AG10803 (cell line): ENCODE data around the gene DDX39A.
A peak's percentile ranks its signal among the peaks of the same experiment; 100 is the strongest.
"Not testable (repeated sequence)": the region's sequence is repeated elsewhere in the genome, so short reads cannot be mapped to it uniquely, and the experiment has no call there.

Experiments used
- DNase-seq: peaks from one replicate; pipeline ENCODE4 v3.0.0; 2010; ENCODE audit warnings: low read depth
- H3K4me3 ChIP-seq: 2 replicates; pipeline ENCODE4 v1.5.1; 2011; ENCODE audit warnings: mild to moderate bottlenecking, low read length, control low read depth
- TF ChIP-seq, protein P1 (sequence below): conservative IDR thresholded peaks from 2 replicates; pipeline ENCODE4 v1.5.1; 2011; ENCODE audit warnings: mild to moderate bottlenecking, low read length, control low read depth, inconsistent platforms

DDX39A gene

DNA sequence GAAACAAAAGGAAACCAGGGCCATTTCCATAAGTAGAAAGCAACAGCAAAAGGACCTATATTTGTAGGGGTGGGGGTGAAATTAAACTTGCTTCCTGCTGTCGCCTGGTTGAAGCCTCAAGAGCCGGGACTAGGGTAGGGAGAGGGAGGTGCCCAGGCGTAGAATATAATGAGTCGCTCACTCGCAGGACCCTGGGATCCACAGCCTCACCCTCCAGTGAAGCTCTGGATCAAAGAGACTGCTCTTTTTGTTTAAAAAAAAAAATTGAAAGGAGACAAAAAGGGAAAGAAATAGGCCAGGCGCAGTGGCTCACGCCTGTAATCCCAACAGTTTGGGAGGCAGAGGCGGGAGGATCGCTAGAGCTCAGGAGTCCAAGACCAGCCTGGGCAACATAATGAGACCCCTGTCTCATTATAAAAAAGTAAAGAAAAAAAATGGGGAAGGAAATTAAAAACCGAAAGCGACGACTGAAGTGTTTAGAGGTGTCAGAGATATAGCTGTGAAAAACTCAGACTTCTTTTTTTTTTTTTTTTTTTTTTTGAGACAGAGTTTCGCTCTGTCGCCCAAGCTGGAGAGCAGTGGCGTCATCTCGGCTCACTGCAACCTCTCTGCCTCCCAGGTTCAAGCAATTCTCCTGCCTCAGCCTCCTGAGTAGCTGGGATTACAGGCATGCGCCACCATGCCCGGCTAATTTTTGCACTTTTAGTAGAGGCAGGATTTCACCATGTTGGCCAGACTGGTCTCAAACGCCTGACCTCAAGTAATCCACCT lies 48.8 kb downstream of the DDX39A start:
- no peak for DNase-seq
- H3K4me3 ChIP-seq, result no peak overlapping the region
- TF ChIP-seq, protein P1, sequence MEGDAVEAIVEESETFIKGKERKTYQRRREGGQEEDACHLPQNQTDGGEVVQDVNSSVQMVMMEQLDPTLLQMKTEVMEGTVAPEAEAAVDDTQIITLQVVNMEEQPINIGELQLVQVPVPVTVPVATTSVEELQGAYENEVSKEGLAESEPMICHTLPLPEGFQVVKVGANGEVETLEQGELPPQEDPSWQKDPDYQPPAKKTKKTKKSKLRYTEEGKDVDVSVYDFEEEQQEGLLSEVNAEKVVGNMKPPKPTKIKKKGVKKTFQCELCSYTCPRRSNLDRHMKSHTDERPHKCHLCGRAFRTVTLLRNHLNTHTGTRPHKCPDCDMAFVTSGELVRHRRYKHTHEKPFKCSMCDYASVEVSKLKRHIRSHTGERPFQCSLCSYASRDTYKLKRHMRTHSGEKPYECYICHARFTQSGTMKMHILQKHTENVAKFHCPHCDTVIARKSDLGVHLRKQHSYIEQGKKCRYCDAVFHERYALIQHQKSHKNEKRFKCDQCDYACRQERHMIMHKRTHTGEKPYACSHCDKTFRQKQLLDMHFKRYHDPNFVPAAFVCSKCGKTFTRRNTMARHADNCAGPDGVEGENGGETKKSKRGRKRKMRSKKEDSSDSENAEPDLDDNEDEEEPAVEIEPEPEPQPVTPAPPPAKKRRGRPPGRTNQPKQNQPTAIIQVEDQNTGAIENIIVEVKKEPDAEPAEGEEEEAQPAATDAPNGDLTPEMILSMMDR, result no peak

DNA sequence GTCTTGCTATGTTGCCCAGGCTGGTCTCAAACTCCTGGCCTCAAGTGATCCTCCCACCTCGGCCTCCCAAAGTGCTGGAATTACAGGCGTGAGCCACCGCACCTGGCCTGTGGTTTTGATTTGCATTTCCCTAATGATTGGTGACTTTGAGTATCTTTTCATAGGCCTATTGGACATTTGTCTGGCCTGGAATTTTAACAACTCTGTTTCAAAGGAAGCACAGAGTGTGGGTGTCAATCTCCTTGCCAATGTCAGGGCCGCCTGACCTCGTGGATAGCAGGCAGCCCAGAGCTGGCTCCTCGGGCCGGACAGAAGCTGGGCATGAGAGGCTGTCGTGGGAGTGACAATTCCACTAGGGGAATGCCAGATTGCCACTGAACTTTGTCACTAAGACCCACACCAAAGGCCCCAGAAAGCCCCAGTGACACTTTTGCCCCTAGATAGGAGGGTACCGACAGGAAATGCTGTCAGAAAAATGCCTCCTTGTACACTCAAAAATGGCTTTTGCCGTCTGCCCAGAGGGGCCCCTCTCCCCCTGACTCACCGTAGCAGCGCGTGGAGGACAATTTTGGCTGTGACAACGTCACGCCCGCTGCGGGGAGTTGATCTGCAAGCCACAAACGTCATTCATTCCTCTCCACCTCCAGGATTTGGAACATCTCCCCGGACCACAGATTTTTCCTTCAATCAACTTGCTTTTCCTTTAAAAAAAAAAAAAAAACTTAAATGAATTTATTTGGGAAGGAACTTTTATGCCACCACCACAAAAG lies 49.6 kb downstream of the DDX39A start:
- DNase-seq, result peak; percentile 67
- TF ChIP-seq, protein P1, result no peak
- H3K4me3 ChIP-seq, result no peak overlapping the region

DNA sequence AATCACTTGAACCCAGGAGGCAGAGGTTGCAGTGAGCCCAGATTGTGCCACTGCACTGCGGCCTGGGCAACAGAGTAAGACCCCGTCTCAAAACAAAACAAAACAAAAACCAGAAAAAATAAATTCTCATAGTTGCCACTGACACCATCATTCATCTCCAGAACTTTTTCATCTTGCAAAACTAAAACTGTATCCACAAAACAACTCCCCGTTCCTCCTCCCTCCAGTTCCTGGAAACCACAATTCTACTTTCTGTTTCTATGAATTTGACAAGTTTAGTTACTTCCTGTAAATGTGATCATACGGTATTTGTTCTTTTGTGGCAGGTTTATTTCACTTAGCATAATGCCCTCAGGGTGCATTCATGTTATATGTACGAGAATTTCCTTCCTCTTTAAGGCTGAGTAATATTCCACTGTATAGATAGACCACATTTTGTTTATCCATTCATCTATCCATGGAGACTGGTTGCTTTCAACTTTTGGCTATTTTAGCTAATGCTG lies 51.1 kb downstream of the DDX39A start:
- no peak overlapping the region for H3K4me3 ChIP-seq
- DNase-seq, result no peak
- TF ChIP-seq, protein P1, result no peak

DNA sequence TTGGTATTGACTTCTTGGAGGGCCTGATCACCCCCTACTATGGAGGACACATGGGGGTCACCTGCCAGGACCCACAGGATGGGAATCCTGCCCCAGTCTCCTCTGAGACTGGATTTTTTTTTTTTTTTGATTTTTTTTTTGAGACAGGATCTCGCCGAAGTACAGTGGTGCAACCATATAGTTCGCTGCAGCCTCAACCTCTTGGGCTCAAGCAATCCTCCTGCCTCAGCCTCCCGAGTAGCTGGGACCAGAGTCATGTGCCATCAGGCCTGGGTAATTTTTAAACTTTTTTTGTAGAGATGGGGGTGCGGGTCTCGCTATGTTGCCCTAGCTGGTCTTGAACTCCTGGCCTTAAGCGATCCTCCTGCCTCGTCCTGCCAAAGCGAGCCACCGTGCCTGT lies 52.1 kb downstream of the DDX39A start:
- DNase-seq, result no peak
- TF ChIP-seq, protein P1, result no peak
- H3K4me3 ChIP-seq, result no peak overlapping the region

DNA sequence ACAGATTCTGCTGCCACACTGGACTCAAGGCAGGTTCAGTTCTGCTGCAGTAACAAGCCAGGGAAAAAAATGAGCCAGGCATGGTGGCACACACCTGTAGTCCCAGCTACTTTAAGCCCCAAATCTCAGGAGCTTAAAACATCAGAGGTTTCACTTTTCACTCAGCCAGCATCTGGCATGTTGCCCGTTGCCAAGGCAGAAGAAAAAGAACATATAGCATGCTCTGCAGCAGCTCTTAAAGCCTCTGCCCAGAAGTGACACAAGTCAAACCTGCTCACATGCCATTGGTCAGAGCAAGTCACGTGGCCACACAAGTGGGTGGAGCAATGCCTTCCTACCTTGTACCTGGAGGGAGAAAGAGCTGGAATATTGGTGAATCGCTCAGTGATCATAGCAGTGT lies 52.6 kb downstream of the DDX39A start:
- H3K4me3 ChIP-seq, result no peak overlapping the region
- peak; percentile 30 for DNase-seq

DNA sequence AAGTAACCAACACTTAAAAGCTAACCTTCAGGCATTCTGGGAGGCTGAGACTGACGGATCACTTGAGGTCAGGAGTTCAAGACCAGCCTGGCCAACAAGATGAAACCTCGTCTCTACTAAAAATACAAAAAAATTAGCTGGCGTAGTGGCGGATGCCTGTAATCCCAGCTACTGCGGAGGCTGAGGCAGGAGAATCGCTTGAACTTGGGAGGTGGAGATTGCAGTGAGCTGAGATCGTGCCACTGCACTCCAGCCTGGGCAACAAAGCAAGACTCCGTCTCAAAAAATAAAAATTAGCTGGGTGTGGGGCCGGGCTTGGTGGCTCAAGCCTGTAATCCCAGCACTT lies 55.1 kb downstream of the DDX39A start:
- DNase-seq, H3K4me3 ChIP-seq: not testable (repeated sequence)

More for the DNA sequence above, 52.6 kb downstream of the DDX39A start:
- TF ChIP-seq, protein P1, result no peak

DNA sequence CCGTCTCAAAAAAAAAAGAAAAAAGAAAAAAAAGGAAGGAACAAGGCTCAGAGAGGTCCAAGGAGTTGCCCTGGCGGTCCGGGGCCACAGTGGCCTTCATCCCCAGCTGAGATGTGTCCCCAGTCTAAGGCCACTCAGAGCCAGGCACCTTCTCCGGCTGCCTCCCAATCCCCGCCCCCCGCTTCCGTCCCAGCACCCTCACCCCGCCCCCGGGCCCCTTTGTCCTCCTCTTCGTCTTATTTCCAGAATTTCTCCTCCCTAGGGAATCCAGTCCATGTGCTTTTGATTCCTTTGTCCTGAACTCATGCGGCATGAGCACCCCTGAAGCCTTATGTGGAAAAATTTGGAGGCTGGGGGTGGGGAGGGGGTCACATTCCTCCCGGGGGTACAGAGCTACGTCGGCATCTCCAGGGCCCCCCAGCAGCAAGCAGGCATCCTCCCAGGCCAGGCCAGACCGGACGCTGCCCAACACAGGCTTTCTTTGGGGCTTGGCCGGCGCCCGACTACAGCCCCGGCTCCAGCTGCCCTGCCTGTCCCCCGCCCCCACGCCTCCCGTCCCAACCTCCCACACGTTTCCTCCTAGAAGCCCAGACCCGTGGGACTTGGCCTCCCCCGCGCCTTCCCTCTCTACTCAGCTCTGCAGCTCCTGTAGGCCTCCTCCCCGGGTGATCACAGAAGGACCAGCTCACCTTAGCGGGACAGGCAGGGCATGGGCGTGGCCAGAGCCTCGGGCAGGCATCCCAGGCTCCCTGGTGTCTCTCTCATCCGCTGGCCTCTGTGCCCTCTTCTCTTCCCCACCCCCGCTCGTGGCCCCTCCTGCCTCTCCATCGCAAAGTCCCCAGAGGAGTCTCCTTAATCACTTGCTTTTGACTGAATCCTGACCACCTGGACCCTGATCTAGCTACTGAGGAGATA lies 55.7 kb downstream of the DDX39A start:
- TF ChIP-seq, protein P1, result no peak
- H3K4me3 ChIP-seq, result peak overlapping the region; percentile 43
- DNase-seq, result peak; percentile 77
